ENCODE measurements around the gene L3MBTL1.

The L3MBTL1 gene

DNA sequence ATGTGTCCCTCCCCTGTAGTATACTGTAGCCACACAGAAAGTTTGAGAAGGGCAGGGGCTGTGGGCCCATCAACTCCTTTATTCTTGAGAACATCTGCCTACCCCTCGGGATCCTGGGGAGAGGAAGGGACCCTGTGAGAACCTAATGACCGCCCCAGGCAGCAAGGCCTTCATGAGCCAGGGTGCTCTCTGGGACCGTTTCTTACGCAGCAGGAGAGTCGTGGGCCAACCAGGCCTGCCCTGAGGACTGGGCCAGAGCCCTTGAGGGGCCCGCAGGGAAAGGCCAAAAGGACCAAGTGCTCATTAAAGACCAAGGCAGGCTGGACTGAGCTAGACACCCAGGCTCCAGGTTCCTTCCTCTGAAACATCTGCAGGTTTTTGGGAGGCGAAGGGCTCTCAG, 56.5 kb downstream of the L3MBTL1 start:
- H3K4me3 ChIP-seq (ENCODE audit: control insufficient read depth, low read depth, low read length): no peak overlapping the region
- no peak for DNase-seq (ENCODE audit: low read depth)
- TF ChIP-seq, protein P1, sequence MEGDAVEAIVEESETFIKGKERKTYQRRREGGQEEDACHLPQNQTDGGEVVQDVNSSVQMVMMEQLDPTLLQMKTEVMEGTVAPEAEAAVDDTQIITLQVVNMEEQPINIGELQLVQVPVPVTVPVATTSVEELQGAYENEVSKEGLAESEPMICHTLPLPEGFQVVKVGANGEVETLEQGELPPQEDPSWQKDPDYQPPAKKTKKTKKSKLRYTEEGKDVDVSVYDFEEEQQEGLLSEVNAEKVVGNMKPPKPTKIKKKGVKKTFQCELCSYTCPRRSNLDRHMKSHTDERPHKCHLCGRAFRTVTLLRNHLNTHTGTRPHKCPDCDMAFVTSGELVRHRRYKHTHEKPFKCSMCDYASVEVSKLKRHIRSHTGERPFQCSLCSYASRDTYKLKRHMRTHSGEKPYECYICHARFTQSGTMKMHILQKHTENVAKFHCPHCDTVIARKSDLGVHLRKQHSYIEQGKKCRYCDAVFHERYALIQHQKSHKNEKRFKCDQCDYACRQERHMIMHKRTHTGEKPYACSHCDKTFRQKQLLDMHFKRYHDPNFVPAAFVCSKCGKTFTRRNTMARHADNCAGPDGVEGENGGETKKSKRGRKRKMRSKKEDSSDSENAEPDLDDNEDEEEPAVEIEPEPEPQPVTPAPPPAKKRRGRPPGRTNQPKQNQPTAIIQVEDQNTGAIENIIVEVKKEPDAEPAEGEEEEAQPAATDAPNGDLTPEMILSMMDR (IDR thresholded peaks at IDR 0.05; ENCODE audit: control insufficient read depth, insufficient read depth, low read depth, low read length, missing control alignments): no peak

DNA sequence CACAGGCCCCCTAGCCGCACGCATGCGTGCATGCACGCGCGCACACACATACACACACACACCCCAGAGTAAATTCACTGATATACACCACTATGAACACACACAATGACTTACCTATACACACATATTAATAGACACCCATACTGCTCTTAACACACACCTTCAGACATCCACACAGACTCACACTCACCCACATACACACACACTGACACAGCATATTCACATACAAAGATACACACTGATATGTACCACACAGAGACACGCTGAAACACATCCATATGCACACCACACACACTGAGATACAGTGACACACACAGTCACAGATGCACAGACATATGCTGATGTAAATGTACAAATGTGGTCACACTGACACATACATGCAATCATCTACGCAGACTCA, 57.0 kb downstream of the L3MBTL1 start:
- TF ChIP-seq, protein P1 (IDR thresholded peaks at IDR 0.05; ENCODE audit: control insufficient read depth, insufficient read depth, low read depth, low read length, missing control alignments): no peak
- DNase-seq (ENCODE audit: low read depth): no peak
- no peak overlapping the region for H3K4me3 ChIP-seq (ENCODE audit: control insufficient read depth, low read depth, low read length)

DNA sequence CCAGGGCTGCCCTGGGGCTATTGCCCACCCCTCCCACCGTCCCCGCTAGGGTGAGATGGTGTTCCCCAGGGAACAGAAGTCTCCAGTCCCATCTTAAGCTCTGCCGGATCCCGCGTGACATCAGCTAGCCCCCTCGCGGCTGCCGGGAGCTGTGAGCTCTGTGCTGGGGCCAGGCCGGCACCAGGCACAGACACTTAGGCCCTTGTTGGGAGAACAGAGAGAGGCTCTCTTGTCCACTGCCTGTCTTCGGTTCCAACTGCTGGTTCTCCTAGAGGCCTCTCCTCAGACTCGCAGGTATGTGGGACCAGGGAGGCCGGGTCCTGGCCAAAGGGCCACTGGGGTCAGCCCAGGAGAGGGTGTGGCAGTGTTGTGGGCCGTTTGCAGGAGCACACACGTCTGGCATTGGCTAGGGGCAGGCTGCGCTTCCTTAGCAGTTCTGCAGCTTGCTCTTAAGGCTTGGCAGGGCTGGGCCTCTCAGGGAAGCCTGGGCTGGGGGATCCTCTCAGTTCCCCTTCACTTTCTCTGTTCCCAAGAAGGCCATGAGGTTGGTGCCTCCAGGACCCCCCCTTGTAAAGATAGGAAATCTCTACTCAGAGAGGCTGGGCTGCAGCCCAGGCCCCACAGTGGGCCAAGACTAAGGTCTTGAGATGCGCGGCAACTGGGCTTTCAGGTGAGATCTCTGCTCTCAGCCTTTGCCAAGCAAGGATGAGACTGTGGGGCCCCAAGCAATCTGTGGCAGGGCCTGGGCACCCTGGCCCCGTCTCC, 57.7 kb downstream of the L3MBTL1 start:
- no peak for DNase-seq (ENCODE audit: low read depth)
- TF ChIP-seq, protein P1 (IDR thresholded peaks at IDR 0.05; ENCODE audit: control insufficient read depth, insufficient read depth, low read depth, low read length, missing control alignments): no peak
- no peak overlapping the region for H3K4me3 ChIP-seq (ENCODE audit: control insufficient read depth, low read depth, low read length)

DNA sequence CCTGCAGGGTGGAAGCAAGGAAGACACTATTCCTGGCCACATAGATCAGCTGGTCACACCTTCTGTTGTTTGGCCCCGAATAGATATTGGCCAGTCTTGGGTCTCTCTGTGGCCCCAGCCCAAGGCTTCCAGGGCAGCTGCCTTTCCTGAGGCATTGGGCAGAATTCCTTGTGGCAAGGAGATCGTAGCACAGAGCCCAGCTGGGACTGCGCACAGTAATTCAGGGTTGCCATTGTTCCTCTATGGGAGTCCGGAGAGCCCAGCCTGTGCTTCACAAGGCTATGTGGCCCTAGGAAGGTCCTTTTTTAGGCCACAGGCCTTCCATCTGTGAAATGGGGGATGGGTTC, 58.2 kb downstream of the L3MBTL1 start:
- no peak for DNase-seq (ENCODE audit: low read depth)
- TF ChIP-seq, protein P1 (IDR thresholded peaks at IDR 0.05; ENCODE audit: control insufficient read depth, insufficient read depth, low read depth, low read length, missing control alignments): no peak
- no peak overlapping the region for H3K4me3 ChIP-seq (ENCODE audit: control insufficient read depth, low read depth, low read length)

DNA sequence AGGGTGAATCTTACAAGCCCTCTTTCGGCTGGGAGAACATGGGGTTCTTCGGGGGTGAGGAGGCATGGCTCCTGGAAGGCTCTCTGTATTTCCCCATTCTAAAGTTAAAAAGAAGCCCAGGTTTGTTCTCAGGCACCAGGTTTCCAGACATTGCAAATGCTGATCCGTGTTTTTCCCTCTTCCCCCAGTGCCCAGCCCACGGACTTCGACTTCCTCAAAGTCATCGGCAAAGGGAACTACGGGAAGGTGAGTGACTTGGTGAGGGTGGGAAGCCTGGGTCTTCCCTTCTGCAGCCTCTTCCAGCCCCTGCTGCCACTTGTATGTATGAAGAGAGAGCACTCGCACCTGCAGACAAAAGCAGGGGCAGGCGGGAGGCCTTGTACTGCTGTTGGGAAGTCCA, 60.0 kb downstream of the L3MBTL1 start:
- no peak overlapping the region for H3K4me3 ChIP-seq (ENCODE audit: control insufficient read depth, low read depth, low read length)
- no peak for DNase-seq (ENCODE audit: low read depth)
- TF ChIP-seq, protein P1 (IDR thresholded peaks at IDR 0.05; ENCODE audit: control insufficient read depth, insufficient read depth, low read depth, low read length, missing control alignments): no peak

DNA sequence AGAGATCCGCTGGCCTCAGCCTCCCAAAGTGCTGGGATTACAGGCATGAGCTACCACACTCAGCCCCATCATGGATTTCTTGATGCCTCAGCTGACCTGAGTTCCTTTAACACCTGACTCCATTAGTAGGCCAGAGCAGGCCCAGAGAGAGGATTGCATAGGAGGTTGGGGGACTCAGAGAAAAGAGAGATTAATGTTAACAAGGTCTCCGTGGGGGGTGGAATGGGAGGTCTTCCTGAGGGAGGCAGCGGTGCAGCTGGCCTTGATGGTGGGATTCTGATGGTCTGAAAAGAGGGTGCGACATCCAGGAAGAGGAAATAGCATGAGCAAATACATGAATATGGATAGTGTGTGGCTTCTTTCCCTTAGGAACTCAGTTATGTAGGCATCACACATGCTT, 61.2 kb downstream of the L3MBTL1 start:
- DNase-seq (ENCODE audit: low read depth): no peak
- TF ChIP-seq, protein P1 (IDR thresholded peaks at IDR 0.05; ENCODE audit: control insufficient read depth, insufficient read depth, low read depth, low read length, missing control alignments): no peak
- H3K4me3 ChIP-seq (ENCODE audit: control insufficient read depth, low read depth, low read length): no peak overlapping the region

Data from AG09309 (cell line).